ENCODE data around the gene CFAP141. TPM values are rescaled to one million over a fixed set of nuclear protein-coding genes. Genes with fewer than 3 reads are reported as not detected.

Gene CFAP141
- total RNA-seq, 1 experiment from 2014 or later: not detected

DNA sequence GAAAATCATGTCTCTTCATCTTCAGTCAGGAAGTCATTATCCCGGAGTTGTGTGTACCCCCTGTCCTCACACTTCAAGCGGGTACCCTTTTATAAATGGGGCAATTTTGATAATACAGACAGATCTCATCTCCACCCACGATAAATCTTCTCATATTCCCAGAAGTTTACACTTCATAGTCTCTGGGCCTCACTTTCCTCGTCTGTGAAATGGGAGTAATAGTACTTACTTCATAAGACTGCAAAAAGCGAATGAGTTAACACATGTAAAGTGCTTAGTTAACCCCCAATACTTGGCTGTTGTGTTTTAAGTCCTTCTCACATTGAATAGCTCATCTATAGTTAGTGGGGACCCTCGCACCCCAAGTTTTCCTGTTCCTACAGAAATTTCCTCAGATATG is 52.1 kb downstream of the CFAP141 start:
- DNase-seq (ENCODE audit: low spot score): no peak
- Mint-ChIP-seq H3K27me3 (ENCODE audit: low read depth) (no peaks in the 10 kb centered on the region), H3K4me3 (no peak overlapping the region), H3K4me1 (peaks cover 19% of the 10 kb centered on the region), H3K27ac (peak overlapping the region; percentile 91), H3K9me3 (no peaks in the 10 kb centered on the region), H3K36me3 (peaks cover 24% of the 10 kb centered on the region)
- TF ChIP-seq, protein P1, sequence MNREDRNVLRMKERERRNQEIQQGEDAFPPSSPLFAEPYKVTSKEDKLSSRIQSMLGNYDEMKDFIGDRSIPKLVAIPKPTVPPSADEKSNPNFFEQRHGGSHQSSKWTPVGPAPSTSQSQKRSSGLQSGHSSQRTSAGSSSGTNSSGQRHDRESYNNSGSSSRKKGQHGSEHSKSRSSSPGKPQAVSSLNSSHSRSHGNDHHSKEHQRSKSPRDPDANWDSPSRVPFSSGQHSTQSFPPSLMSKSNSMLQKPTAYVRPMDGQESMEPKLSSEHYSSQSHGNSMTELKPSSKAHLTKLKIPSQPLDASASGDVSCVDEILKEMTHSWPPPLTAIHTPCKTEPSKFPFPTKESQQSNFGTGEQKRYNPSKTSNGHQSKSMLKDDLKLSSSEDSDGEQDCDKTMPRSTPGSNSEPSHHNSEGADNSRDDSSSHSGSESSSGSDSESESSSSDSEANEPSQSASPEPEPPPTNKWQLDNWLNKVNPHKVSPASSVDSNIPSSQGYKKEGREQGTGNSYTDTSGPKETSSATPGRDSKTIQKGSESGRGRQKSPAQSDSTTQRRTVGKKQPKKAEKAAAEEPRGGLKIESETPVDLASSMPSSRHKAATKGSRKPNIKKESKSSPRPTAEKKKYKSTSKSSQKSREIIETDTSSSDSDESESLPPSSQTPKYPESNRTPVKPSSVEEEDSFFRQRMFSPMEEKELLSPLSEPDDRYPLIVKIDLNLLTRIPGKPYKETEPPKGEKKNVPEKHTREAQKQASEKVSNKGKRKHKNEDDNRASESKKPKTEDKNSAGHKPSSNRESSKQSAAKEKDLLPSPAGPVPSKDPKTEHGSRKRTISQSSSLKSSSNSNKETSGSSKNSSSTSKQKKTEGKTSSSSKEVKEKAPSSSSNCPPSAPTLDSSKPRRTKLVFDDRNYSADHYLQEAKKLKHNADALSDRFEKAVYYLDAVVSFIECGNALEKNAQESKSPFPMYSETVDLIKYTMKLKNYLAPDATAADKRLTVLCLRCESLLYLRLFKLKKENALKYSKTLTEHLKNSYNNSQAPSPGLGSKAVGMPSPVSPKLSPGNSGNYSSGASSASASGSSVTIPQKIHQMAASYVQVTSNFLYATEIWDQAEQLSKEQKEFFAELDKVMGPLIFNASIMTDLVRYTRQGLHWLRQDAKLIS (CRISPR knock-in tag; IDR thresholded peaks at IDR 0.05; ENCODE audit: borderline replicate concordance): no peak
- TF ChIP-seq FOXP1 (CRISPR knock-in tag; IDR thresholded peaks at IDR 0.05; ENCODE audit: borderline replicate concordance) (no peak), NFE2L1 (CRISPR knock-in tag; IDR thresholded peaks at IDR 0.05) (no peak), ZNF263 (CRISPR knock-in tag; IDR thresholded peaks at IDR 0.05; ENCODE audit: low read depth) (no peak), NFYB (CRISPR knock-in tag; conservative IDR thresholded peaks at IDR 0.05; ENCODE audit: low read depth) (no peak), ZNF416 (CRISPR knock-in tag; IDR thresholded peaks at IDR 0.05) (no peak)
- TF ChIP-seq, protein P2, sequence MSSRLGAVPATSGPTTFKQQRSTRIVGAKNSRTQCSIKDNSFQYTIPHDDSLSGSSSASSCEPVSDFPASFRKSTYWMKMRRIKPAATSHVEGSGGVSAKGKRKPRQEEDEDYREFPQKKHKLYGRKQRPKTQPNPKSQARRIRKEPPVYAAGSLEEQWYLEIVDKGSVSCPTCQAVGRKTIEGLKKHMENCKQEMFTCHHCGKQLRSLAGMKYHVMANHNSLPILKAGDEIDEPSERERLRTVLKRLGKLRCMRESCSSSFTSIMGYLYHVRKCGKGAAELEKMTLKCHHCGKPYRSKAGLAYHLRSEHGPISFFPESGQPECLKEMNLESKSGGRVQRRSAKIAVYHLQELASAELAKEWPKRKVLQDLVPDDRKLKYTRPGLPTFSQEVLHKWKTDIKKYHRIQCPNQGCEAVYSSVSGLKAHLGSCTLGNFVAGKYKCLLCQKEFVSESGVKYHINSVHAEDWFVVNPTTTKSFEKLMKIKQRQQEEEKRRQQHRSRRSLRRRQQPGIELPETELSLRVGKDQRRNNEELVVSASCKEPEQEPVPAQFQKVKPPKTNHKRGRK (CRISPR knock-in tag; IDR thresholded peaks at IDR 0.05; ENCODE audit: borderline replicate concordance): no peak
- ChIA-PET POLR2A (interaction anchor here (0.6 to 1.5 kb wide), 2 partner anchors 17 to 79 kb away, joined by 3 to 5 read pairs; no protein-coding TSS in a partner anchor), CTCF (interaction anchor here (1.0 kb wide), 1 partner anchor 181 kb away, joined by 3 read pairs; no protein-coding TSS in a partner anchor)
- ATAC-seq: no peak

DNA sequence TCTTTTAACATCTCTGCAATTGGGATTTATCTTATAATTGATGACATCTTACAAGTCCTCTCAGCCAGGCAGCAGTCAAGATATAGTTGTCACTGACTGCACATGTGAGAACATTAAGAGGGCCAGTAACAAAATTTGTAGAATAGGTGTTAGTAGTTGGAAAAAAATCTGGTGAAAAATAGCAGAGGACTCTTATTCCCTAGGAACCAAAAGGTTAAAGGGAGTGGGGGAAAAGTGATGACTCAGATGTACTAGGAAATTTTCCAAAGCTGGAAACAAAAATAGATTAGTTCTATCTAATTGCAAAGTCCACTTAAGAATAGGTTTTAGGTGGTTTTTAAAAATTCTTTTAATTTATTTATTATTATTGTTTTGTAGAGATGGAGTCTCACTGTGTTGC is 54.8 kb downstream of the CFAP141 start:
- peaks cover 16% of the 10 kb centered on the region for H3K4me1 Mint-ChIP-seq
- no peaks in the 10 kb centered on the region for H3K9me3 Mint-ChIP-seq
- no peak overlapping the region for H3K4me3 Mint-ChIP-seq
- H3K27me3 Mint-ChIP-seq (ENCODE audit: low read depth): no peaks in the 10 kb centered on the region
- no peaks in the 10 kb centered on the region for H3K36me3 Mint-ChIP-seq
- no peak for ATAC-seq
- no peak overlapping the region for H3K27ac Mint-ChIP-seq
- ChIA-PET POLR2A (no interaction called here), CTCF (interaction anchor here (0.6 kb wide), 1 partner anchor 9 kb away, joined by 4 read pairs; no protein-coding TSS in a partner anchor)
- no peak for DNase-seq (ENCODE audit: low spot score)
- TF ChIP-seq, protein P3, sequence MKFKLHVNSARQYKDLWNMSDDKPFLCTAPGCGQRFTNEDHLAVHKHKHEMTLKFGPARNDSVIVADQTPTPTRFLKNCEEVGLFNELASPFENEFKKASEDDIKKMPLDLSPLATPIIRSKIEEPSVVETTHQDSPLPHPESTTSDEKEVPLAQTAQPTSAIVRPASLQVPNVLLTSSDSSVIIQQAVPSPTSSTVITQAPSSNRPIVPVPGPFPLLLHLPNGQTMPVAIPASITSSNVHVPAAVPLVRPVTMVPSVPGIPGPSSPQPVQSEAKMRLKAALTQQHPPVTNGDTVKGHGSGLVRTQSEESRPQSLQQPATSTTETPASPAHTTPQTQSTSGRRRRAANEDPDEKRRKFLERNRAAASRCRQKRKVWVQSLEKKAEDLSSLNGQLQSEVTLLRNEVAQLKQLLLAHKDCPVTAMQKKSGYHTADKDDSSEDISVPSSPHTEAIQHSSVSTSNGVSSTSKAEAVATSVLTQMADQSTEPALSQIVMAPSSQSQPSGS (CRISPR knock-in tag; IDR thresholded peaks at IDR 0.05; ENCODE audit: borderline replicate concordance, low read depth): no peak
- TF ChIP-seq, protein P4, sequence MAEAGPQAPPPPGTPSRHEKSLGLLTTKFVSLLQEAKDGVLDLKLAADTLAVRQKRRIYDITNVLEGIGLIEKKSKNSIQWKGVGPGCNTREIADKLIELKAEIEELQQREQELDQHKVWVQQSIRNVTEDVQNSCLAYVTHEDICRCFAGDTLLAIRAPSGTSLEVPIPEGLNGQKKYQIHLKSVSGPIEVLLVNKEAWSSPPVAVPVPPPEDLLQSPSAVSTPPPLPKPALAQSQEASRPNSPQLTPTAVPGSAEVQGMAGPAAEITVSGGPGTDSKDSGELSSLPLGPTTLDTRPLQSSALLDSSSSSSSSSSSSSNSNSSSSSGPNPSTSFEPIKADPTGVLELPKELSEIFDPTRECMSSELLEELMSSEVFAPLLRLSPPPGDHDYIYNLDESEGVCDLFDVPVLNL (CRISPR knock-in tag; IDR thresholded peaks at IDR 0.05; ENCODE audit: borderline replicate concordance, low read depth): no peak
- TF ChIP-seq ZBTB21 (CRISPR knock-in tag; IDR thresholded peaks at IDR 0.05; ENCODE audit: borderline replicate concordance): no peak
- TF ChIP-seq, protein P5, sequence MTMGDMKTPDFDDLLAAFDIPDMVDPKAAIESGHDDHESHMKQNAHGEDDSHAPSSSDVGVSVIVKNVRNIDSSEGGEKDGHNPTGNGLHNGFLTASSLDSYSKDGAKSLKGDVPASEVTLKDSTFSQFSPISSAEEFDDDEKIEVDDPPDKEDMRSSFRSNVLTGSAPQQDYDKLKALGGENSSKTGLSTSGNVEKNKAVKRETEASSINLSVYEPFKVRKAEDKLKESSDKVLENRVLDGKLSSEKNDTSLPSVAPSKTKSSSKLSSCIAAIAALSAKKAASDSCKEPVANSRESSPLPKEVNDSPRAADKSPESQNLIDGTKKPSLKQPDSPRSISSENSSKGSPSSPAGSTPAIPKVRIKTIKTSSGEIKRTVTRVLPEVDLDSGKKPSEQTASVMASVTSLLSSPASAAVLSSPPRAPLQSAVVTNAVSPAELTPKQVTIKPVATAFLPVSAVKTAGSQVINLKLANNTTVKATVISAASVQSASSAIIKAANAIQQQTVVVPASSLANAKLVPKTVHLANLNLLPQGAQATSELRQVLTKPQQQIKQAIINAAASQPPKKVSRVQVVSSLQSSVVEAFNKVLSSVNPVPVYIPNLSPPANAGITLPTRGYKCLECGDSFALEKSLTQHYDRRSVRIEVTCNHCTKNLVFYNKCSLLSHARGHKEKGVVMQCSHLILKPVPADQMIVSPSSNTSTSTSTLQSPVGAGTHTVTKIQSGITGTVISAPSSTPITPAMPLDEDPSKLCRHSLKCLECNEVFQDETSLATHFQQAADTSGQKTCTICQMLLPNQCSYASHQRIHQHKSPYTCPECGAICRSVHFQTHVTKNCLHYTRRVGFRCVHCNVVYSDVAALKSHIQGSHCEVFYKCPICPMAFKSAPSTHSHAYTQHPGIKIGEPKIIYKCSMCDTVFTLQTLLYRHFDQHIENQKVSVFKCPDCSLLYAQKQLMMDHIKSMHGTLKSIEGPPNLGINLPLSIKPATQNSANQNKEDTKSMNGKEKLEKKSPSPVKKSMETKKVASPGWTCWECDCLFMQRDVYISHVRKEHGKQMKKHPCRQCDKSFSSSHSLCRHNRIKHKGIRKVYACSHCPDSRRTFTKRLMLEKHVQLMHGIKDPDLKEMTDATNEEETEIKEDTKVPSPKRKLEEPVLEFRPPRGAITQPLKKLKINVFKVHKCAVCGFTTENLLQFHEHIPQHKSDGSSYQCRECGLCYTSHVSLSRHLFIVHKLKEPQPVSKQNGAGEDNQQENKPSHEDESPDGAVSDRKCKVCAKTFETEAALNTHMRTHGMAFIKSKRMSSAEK (CRISPR knock-in tag; IDR thresholded peaks at IDR 0.05; ENCODE audit: borderline replicate concordance): no peak
- no peak for TF ChIP-seq NFATC4 (CRISPR knock-in tag; IDR thresholded peaks at IDR 0.05)
- no peak for TF ChIP-seq CBFB (CRISPR knock-in tag; IDR thresholded peaks at IDR 0.05; ENCODE audit: low read depth)
- TF ChIP-seq, protein P6, sequence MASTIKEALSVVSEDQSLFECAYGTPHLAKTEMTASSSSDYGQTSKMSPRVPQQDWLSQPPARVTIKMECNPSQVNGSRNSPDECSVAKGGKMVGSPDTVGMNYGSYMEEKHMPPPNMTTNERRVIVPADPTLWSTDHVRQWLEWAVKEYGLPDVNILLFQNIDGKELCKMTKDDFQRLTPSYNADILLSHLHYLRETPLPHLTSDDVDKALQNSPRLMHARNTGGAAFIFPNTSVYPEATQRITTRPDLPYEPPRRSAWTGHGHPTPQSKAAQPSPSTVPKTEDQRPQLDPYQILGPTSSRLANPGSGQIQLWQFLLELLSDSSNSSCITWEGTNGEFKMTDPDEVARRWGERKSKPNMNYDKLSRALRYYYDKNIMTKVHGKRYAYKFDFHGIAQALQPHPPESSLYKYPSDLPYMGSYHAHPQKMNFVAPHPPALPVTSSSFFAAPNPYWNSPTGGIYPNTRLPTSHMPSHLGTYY (CRISPR knock-in tag; IDR thresholded peaks at IDR 0.05): no peak
- TF ChIP-seq, protein P2 (CRISPR knock-in tag; IDR thresholded peaks at IDR 0.05; ENCODE audit: borderline replicate concordance): no peak
- no peak for TF ChIP-seq ZNF317 (CRISPR knock-in tag; IDR thresholded peaks at IDR 0.05; ENCODE audit: borderline replicate concordance, low read depth)
- TF ChIP-seq, protein P7, sequence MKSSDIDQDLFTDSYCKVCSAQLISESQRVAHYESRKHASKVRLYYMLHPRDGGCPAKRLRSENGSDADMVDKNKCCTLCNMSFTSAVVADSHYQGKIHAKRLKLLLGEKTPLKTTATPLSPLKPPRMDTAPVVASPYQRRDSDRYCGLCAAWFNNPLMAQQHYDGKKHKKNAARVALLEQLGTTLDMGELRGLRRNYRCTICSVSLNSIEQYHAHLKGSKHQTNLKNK (CRISPR knock-in tag; IDR thresholded peaks at IDR 0.05): no peak
- no peak for TF ChIP-seq ZNF138 (CRISPR knock-in tag; conservative IDR thresholded peaks at IDR 0.05)

Data from WTC11 (cell line).